ENCODE measurements around the gene HDAC5.
"Not testable (repeated sequence)": the region's sequence is repeated elsewhere in the genome, so short reads cannot be mapped to it uniquely, and the experiment has no call there.

The HDAC5 gene

DNA sequence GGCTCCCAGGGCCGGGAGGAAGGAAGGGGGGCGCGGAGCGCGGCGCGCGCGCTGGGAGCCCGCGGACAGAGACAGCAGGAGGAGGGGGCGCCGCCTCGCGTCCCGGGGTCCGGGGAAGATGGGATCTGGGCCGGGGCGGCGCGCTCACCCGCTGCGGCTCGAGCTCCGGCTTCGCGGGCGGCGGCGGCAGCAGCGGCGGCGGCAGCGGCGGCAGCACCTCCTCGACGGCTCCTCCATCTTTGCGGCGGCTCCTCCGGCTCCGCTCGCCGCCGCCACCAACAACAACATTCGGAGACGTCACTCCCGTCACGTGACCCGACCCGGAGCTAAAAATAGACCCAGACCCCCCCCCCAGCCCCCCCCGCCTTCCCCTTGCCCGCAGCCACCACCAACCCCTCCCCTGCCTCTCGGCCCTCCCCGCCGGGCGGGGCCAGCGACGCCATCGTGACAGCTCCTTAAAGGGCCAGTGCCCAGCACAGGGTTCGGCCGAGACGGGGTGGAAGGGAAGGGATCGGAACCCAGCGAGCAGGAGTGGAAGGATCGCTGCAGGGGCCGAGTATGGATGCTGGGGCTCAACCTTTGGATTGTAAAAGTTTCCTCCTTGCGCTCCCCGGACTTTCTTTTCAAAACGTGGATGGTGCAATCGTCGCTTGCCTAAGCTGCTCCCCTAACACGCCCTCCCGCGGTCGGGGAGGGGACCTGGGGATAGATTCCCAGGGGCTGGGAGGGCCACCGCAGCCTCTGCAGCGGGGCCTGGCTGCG lies at the start of gene HDAC5:
Gene HDAC5 (minus strand): TSS at position 286 of the 762 bp plus-strand sequence. CDS start 6,126 bp downstream, outside the sequence.
- peak; percentile 79 for DNase-seq (ENCODE audit: low read depth, low spot score)

DNA sequence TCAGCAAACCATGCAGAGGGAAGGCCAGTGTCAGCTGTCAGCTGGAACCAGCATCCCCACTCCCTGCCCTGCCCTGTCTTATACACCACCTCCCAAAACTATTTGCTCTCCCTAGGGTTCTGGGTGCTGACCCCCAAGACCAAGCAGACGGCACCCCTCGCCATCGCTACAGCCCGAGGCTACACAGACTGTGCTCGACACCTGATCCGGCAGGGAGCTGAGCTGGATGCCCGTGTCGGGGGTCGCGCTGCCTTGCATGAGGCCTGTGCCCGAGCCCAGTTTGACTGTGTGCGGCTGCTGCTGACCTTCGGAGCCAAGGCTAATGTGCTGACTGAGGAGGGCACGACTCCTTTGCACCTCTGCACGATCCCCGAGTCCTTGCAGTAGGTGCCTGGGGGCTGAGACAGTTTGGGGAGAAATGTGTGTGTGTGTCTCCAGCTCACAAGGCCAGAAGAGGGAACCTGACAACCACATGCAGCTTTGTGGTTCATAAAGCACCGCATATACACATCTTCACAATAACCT lies 48.6 kb upstream of the HDAC5 start:
- DNase-seq (ENCODE audit: low read depth, low spot score) = no peak

DNA sequence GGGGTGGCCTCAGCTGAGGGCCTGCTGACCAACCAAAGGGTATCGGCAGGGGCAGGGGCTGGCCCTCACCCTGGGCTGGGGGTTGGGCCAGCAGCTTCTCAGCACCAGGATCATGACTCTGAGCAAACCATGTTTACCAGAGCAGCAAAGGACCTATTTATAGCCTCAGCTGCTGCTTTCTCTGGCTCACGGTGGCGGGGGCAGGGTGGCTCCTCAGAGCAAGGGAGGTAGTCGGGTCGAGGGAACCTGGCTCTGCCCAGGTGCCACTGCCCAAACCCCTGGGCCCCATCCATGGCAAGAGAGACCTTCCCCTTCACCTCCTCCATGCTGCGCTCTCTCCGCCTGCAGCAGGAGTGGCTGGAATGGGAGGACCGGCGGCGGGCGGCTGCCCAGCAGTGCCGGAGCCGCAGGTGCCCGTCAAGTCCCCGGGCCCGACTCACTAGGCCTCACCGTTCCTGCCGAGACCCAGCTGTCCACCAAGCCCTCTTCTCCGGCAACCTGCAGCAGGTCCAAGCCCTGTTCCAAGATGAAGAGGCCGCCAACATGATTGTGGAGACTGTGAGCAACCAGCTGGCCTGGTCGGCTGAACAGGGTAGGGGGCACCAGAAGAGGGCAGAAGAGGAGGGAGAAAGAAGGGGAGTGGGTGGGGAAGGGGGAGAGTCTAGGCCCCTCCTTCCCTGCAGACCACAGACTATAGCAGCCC lies 47.2 kb upstream of the HDAC5 start, which contains the start of gene ASB16:
Gene ASB16 (plus strand): TSS at position 206 of the 703 bp plus-strand sequence. CDS start 86 bp downstream, at position 292.
- DNase-seq (ENCODE audit: low read depth, low spot score) = no peak

DNA sequence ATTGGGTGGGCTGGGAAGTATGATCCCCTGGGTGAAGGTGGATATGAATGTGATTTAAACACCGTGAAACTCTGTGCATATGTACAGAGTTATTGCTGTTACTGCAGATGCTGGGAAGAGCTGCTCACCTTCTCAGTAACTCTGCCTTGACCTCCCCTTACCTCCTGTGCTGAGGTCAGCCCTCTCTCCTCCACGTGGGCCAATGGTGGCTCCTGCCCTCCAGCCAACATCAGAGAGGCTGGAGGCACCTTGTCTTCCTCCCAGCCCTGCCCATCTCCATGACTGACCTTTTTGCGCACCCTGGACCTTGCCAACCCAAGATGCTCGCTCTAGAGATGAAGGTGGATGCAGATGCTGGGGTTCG lies 46.7 kb upstream of the HDAC5 start:
- no peak for DNase-seq (ENCODE audit: low read depth, low spot score)

- no peak for DNase-seq (ENCODE audit: low read depth, low spot score)
These were observed 43.9 kb upstream of the HDAC5 start for GRCh38 chr17:44167181-44167861.

GRCh38 chr17:44164476-44164875 lies 41.0 kb upstream of the HDAC5 start:
- DNase-seq (ENCODE audit: low read depth, low spot score) = no peak

- DNase-seq (ENCODE audit: low read depth, low spot score) = no peak
These were observed 36.2 kb upstream of the HDAC5 start for GRCh38 chr17:44159519-44160210.

DNA sequence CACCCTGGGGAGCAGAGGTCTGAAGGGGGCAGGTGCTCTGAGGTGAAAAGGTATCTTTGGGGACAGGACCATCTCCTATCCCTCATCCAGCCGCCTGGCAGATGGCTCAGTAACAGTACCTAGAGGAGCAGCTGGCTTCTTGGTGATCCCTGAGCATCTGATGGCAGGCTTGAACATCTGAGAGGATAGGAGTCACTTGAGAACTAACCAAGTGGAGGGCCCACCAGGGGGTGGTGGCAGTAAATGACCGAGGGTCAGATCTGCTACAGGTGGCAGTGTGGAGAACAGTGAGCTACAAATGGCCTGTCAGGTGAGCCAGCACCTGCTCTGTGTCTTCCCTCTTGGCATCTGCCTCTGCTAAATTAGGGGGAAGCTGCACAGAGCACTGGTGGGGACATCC lies 32.0 kb upstream of the HDAC5 start:
- DNase-seq (ENCODE audit: low read depth, low spot score) = no peak

DNA sequence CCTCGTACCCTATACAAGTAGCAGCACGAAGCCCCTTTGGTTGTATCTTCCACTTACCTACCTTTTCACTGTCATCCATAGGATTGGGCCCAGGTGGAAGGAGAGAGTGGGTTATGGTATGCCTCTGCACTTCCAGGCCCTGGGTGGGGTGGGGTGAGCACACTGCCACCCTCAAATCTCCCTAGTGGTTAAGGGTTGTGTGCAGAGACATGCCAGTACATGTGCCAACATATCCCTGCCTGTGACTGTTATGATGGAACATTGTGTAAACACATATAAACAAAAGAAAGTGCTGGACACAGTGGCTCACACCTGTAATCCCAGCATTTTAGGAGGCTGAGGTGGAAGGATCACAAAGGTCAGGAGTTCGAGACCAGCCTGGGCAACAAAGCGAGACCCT lies 29.4 kb upstream of the HDAC5 start:
- no peak for DNase-seq (ENCODE audit: low read depth, low spot score)

DNA sequence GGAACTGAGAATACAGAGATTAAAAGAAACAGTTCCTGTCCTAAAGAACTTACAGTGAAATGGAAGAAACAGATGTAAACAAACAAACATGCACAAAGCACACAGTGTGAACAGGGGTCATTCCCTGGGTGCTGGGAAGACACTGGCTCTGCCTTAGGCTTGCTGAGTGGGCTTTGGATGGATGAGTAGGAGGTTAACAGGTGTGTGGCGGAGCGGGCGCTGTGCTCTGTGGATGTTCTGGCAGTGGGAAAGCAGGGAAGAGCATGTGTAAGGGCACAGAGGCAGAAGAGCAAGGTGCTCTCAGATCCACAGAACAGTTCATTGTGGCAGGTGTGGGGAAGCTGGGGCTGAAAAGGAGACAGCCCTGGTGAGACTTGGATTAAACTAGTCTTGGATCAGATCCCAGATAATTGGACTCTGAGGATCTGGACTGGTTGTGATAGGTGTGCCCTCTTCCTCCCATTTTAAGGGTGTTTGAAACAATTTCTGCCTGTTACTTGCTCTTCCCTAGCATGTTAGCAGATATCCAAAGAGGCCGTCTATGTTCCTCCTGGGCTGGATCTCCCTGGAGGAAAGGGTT lies 26.4 kb upstream of the HDAC5 start:
- no peak for DNase-seq (ENCODE audit: low read depth, low spot score)

- not testable (repeated sequence) for DNase-seq (ENCODE audit: low read depth, low spot score)
These were observed 25.6 kb upstream of the HDAC5 start for GRCh38 chr17:44149066-44149465.

- DNase-seq (ENCODE audit: low read depth, low spot score) = no peak
These were observed 24.4 kb upstream of the HDAC5 start for GRCh38 chr17:44147812-44148211.

- DNase-seq (ENCODE audit: low read depth, low spot score) = no peak
These were observed 23.2 kb upstream of the HDAC5 start for GRCh38 chr17:44146375-44147346.

- DNase-seq (ENCODE audit: low read depth, low spot score) = no peak
These were observed 21.7 kb upstream of the HDAC5 start for GRCh38 chr17:44144966-44145739.

GRCh38 chr17:44143921-44144320 lies 20.5 kb upstream of the HDAC5 start:
- not testable (repeated sequence) for DNase-seq (ENCODE audit: low read depth, low spot score)

DNA sequence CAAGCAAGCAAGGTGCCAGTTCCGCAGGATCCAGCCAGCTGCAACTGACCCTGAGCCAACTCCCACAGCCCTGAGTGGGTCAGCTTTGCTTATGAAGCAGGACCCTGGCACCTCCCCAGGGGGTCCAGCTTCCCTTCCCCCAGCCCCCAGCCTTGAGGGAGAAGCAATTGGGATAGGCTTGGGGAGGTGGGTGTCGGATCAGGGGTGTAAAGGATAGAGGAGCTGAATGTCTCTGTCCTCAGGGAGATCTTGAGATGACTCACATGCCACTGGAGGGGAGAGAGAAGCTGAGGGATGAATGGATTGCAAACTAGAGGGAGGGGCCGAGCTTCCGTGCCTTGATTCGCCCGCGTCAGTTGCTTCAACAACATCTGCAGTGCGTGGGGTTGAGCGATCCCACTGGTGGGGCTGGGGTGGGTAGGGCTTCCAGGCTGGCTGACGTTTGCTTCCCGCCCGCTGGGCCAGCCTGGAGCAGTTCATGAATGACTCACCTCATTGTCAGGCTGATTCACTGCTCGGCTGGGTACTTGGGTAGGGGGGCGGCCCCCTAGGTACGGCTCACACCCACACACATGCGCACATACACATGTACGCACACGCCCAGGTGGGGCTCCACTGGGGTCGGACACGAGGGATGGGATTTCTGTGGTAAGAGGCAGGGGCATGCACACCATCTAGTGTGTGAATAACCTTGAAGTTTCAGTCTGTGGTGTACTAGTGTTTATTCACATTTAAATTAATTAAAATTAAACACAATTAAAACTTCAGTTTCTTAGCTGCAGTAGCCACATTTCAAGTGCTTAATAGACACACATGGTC lies 14.7 kb upstream of the HDAC5 start:
- no peak for DNase-seq (ENCODE audit: low read depth, low spot score)

- DNase-seq (ENCODE audit: low read depth, low spot score) = no peak
These were observed 11.5 kb upstream of the HDAC5 start for GRCh38 chr17:44134752-44135568.
